ENCODE measurements around the gene EXOC6B.

- TF ChIP-seq ZNF513 (tag by site-specific recombination; IDR thresholded peaks at IDR 0.05) (no peak), CTCF (tag by site-specific recombination; IDR thresholded peaks at IDR 0.05) (no peak), TCF7L2 (IDR thresholded peaks at IDR 0.05; ENCODE audit: borderline replicate concordance, low read depth, low read length) (no peak), SP2 (tag by site-specific recombination; IDR thresholded peaks at IDR 0.05) (no peak), ZNF175 (tag by site-specific recombination; IDR thresholded peaks at IDR 0.05) (no peak), HOXA7 (CRISPR knock-in tag; IDR thresholded peaks at IDR 0.05; ENCODE audit: borderline replicate concordance) (no peak), GLI4 (tag by site-specific recombination; IDR thresholded peaks at IDR 0.05) (no peak), ZBTB11 (tag by site-specific recombination; conservative IDR thresholded peaks at IDR 0.05; ENCODE audit: low read depth) (no peak), ZNF23 (tag by site-specific recombination; IDR thresholded peaks at IDR 0.05; ENCODE audit: borderline replicate concordance) (no peak)
Measured at GRCh38 chr2:72800492-72800891, 25.3 kb downstream of the EXOC6B start.
